ENCODE data around the gene DYNLT1.
"Not testable (repeated sequence)": the region's sequence is repeated elsewhere in the genome, so short reads cannot be mapped to it uniquely, and the experiment has no call there.

The DYNLT1 gene

DNA sequence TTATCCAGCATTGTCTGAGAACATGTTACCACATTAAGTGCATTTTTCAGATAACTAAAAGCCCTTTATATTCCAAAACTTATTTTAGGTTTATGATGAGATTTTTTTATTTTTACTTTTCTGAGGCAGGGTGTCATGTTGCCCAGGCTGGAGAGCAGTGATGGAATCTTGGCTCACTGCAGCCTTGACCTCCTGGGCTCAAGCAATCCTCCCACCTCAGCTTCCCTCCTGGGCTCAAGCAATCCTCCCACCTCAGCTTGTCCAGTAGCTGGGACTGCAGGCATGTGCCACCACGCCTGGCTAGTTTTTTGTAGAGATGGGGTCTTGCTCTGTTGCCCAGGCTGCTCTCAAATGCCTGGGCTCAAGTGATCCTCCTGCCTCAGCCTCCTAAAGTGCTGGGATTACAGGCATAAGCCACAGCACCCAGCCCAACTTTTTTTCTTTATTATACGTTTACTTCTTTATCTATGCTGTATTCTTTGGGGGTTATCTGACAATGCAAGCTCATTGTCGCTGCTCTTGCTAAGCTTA, 6.2 kb downstream of the DYNLT1 start:
- no peak for DNase-seq

DNA sequence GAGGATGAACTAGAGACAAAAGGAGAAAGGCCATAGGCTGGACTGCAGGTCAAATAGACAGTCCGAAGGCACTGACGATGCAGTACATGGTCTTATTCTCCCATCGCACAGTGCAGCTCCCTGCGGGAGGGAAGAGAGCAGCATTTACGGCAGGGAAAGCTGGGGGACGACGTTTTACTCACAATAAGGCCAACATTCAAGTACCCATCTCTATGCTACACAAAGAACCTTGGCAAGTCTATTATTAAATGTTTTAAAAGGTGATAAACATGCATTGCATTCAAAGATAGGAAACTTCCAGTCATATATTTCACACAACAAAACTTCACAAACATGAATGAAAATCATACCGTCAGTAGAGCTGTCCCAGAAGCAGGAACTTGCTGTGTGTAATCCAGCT, 7.8 kb downstream of the DYNLT1 start:
- DNase-seq: no peak

GRCh38 chr6:158635427-158636073, 9.0 kb downstream of the DYNLT1 start:
- no peak for DNase-seq

DNA sequence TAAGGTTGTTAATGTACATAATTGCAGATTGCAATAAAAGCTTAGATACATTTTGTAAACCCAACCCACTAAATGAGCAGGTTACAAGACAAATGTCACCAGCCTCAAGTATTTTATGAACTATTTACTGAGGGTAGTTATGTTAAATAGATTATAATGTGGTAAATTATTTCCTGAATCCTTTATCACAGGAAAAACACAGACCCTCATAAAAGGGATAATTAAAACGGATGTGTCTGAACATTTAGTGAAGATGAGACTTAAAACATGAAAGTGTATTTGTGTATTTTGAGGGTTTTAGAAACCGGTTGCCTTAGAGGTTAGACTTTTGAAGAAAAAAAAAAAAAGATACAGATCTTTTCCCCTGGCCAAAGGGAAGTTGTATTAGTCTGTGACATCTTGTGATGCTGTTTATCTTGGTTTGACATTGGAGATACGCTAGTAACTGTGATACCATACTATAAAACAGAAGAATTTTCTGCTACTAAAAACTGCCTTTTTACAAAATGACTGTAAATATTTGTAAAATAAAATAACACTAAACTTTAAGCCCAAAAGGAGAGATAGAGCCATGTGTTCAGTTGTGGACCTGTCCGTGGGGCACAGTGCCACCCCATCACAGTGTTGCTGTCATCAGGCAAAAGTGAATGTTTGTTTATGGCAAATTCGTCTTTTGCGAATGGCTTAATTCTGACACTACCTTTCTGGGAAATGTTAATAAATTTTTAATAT, 9.7 kb downstream of the DYNLT1 start:
- DNase-seq: no peak

DNA sequence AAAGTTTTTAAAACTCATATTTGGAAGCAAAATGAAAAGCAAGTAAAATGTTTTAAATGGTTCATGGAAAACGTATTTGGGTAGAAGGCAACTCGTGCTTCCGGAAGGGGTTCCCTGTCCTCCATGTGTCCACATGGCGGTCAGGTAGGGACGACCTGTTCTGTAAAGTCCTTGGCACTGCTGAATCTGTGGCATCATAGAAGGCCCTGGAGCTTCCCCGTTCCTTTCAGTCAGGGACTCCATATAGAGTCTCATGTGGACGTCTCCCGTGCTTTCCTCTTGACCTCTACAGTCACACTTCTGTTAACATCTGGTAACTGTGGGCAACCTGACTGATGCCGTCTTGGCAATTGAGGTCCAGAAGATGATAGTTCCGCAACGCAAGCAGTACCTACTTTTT, 11.4 kb downstream of the DYNLT1 start:
- no peak for DNase-seq

- DNase-seq: not testable (repeated sequence)
These were observed 11.9 kb downstream of the DYNLT1 start for GRCh38 chr6:158632538-158633119.

GRCh38 chr6:158631678-158632537, 12.6 kb downstream of the DYNLT1 start:
- no peak for DNase-seq

GRCh38 chr6:158630938-158631616, 13.5 kb downstream of the DYNLT1 start:
- no peak for DNase-seq

GRCh38 chr6:158629367-158630221, 14.9 kb downstream of the DYNLT1 start:
- no peak for DNase-seq

- no peak for DNase-seq
These were observed 16.0 kb downstream of the DYNLT1 start for GRCh38 chr6:158628542-158628941.

GRCh38 chr6:158627940-158628211, 16.7 kb downstream of the DYNLT1 start:
- DNase-seq: no peak

GRCh38 chr6:158627168-158627939, 17.2 kb downstream of the DYNLT1 start:
- no peak for DNase-seq

- DNase-seq: no peak
These were observed 18.0 kb downstream of the DYNLT1 start for GRCh38 chr6:158626360-158627167.

DNA sequence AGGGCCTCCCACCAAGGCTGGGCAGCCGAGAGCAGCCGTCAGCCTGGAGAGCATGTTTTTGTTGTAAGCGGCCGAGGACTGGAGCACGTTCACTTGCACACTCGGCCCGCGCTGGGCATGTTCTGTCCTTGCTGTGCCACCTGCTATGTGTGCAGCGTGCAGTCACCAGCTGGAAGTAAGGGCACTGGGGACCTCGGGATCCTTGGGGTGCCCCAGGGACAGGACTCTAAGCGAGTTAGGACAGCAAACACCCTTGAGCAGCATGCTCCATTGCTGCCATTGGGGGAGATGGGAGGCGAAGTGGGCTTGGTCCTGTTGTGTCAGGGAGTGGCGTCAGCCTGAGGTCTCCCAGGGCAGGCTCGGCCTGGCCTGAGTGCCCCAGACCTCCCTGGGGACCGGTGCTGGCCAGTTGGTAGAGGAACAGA, 18.6 kb downstream of the DYNLT1 start:
- DNase-seq: no peak

DNA sequence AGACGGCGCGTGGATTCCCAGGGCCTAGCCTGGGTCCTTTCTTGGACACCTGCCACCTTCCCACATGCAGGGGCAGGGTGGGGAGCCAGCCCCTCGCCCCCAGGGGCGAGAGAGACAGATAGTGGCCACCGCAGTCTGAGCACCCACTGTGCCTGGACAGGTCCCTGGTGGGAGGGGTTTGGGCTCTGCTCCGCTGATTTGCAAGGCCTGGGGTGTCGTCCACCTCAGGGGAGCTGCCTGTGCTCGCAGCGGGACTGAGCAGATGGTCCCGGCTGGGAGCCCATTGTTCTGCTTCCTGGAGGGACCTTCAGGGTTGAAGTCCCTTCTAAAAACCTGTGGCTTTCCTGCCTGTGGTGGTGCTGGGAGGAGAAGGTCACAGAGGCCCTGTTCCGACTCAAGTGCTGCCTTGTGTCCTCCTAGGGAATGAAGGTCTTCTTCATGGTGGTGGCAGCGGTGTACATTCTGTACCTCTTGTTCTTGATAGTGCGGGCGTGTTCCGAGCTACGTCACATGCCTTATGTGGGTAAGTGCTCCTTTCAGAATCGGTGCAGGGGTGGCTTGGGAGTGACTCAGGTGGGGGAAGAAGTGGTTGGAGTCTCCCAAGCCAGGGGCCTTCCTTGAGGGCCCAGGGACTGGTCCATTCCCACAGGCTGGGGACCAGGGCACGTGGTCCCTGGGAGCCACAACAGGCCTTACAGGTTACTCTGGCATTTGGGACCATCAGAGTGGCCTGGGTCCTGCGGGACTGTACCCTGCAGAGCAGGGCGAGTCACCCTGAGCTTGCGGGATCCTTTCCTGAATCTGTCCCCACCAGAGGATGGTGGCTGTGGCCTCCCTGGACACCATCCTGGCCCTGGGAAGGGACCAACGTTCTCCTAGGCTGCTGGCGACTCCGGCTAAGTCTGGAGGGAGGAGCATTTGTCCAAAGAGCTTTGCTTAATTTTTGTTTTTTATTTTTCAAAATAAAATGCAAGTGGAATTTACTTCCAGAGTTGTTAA, 19.6 kb downstream of the DYNLT1 start:
- no peak for DNase-seq

- no peak for DNase-seq
These were observed 21.9 kb downstream of the DYNLT1 start for GRCh38 chr6:158622545-158623190.

DNA sequence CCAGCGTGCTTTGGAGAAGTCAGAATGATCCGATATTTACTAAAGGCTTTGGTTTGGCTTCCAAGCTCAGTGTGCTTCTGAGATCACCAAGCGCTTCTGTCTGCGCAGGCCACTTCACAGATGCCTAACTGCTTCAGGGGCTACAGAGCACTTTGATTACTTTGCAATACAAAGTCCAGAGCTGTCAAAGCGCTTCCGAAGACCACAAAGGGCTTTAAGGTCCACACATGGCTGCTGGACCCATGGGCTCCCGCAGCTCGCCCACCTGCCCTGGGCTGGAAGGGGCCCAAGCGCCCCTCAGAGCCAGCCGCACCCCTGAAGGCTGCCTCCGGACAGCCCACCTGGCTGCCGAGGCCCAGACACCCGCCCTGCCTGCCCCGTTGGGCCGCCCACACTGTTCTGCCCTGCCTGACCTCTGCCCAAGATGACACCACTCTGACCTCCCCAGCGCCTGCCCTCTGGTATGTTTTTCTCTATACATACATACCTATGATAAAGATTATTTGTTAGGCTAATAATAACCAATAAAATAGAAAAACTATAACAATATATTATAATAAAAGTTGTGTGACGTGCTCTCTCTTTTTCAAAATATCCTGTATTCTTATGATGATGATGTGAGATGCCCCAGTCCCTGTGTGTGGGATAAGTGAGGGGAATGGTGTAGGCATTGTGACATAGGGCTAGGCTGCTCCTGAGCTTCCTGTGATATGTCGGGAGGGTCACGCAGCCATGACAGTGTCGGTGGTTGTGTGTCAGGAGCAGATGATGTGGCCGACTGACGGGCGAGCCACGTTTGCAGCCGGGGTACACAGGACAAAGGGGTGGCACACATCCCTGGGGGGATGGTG, 22.6 kb downstream of the DYNLT1 start:
- no peak for DNase-seq
